Measurements from ENCODE around the gene MYEOV. TPM values are rescaled to one million over a fixed set of nuclear protein-coding genes. Genes with fewer than 3 reads are reported as not detected.

Gene MYEOV
- total and polyA plus RNA-seq, 10 of the 15 experiments (the other 5 are each of a cell fraction or from before 2014, with no cell fraction given): 0.05 to 0.40 (median 0.26) TPM; not detected in 3

DNA sequence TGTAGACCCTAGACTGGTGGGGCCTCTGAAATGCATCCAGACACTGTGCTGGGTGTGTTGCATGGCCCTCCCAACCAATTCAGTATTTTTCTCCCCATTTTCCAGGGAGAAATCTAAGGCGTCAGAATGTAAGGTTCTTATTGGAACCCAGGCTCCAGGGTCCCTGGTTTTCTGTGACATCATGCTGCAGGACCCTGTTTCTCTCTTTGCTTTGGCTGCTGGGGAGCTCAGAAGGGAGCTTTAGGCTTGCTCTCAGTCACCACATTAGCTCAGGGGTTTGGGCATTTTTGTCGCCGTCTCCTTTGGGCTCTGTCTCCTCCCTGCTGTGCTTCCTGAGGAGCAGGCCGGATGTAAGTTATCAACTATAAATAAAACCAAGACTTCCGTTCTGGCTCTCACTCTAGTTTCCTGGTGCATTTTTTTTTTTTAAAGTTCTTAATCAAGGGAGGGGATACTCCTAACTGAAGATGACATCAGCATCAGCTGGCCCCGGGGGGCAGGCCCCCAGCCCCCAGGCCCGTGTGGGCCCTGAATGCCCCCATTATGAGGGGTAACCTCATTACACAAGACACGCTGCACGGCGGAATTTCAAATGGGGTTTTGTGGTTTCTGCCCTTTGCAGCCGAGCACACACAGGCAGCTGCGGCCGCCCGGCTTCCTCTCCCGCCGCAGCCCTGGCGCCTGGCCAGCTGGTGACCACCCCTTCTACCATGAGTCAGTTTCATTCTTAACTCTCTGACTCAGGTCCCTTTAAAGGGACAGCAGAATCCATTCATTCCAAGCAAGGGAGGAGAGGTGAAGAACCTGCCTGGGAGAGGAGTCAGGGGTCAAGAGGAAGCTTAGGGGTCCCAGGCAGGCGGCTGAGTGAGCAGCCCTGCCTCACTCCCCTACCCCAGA, 3.2 kb downstream of the MYEOV start (continued):
- no peak for TF ChIP-seq KDM1A (IDR thresholded peaks at IDR 0.05; ENCODE audit: borderline replicate concordance)
- TF ChIP-seq NR2F1 (conservative IDR thresholded peaks at IDR 0.05): peak; percentile 94
- no peak for TF ChIP-seq CHD4 (IDR thresholded peaks at IDR 0.05)
- TF ChIP-seq POLR2A (IDR thresholded peaks at IDR 0.05; ENCODE audit: low read depth, low read length): no peak
- TF ChIP-seq PAX5 (IDR thresholded peaks at IDR 0.05; ENCODE audit: borderline replicate concordance, low read depth, low read length): peak; percentile 94
- peak; percentile 19; the same call in 1 of the 2 replicates for TF ChIP-seq IRF4 (IDR thresholded peaks at IDR 0.05; ENCODE audit: low read depth, low read length)
- peak; percentile 91 for TF ChIP-seq EED (IDR thresholded peaks at IDR 0.05; ENCODE audit: low read depth)
- TF ChIP-seq SP1 (IDR thresholded peaks at IDR 0.05; ENCODE audit: low read depth, low read length): peak; percentile 82
- TF ChIP-seq, protein P1, sequence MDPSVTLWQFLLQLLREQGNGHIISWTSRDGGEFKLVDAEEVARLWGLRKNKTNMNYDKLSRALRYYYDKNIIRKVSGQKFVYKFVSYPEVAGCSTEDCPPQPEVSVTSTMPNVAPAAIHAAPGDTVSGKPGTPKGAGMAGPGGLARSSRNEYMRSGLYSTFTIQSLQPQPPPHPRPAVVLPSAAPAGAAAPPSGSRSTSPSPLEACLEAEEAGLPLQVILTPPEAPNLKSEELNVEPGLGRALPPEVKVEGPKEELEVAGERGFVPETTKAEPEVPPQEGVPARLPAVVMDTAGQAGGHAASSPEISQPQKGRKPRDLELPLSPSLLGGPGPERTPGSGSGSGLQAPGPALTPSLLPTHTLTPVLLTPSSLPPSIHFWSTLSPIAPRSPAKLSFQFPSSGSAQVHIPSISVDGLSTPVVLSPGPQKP (IDR thresholded peaks at IDR 0.05; ENCODE audit: low read depth, low read length): peak; percentile 39; the same call in 1 of the 2 replicates
- TF ChIP-seq, protein P2, sequence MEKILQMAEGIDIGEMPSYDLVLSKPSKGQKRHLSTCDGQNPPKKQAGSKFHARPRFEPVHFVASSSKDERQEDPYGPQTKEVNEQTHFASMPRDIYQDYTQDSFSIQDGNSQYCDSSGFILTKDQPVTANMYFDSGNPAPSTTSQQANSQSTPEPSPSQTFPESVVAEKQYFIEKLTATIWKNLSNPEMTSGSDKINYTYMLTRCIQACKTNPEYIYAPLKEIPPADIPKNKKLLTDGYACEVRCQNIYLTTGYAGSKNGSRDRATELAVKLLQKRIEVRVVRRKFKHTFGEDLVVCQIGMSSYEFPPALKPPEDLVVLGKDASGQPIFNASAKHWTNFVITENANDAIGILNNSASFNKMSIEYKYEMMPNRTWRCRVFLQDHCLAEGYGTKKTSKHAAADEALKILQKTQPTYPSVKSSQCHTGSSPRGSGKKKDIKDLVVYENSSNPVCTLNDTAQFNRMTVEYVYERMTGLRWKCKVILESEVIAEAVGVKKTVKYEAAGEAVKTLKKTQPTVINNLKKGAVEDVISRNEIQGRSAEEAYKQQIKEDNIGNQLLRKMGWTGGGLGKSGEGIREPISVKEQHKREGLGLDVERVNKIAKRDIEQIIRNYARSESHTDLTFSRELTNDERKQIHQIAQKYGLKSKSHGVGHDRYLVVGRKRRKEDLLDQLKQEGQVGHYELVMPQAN (conservative IDR thresholded peaks at IDR 0.05): no peak; the same call in 1 of the 2 replicates
- TF ChIP-seq, protein P3, sequence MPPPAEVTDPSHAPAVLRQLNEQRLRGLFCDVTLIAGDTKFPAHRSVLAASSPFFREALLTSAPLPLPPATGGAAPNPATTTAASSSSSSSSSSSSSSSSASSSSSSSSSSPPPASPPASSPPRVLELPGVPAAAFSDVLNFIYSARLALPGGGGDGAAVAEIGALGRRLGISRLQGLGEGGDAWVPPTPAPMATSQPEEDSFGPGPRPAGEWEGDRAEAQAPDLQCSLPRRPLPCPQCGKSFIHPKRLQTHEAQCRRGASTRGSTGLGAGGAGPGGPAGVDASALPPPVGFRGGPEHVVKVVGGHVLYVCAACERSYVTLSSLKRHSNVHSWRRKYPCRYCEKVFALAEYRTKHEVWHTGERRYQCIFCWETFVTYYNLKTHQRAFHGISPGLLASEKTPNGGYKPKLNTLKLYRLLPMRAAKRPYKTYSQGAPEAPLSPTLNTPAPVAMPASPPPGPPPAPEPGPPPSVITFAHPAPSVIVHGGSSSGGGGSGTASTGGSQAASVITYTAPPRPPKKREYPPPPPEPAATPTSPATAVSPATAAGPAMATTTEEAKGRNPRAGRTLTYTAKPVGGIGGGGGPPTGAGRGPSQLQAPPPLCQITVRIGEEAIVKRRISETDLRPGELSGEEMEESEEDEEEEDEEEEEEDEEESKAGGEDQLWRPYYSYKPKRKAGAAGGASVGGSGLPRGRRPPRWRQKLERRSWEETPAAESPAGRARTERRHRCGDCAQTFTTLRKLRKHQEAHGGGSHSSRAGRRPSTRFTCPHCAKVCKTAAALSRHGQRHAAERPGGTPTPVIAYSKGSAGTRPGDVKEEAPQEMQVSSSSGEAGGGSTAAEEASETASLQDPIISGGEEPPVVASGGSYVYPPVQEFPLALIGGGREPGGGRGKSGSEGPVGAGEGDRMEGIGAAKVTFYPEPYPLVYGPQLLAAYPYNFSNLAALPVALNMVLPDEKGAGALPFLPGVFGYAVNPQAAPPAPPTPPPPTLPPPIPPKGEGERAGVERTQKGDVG (CRISPR knock-in tag; IDR thresholded peaks at IDR 0.05): no peak
- peak in 1 of 2 experiments; percentile 97; a peak in 2 of 4 replicates for TF ChIP-seq ETV6 (conservative IDR thresholded peaks at IDR 0.05 in 1 of 2, IDR thresholded peaks at IDR 0.05 in 1 of 2; ENCODE audit: borderline replicate concordance in 1 of 2, low read depth in 1 of 2)
- peak; percentile 92 to 93 for TF ChIP-seq IKZF2 (IDR thresholded peaks at IDR 0.05)
- TF ChIP-seq, protein P4, sequence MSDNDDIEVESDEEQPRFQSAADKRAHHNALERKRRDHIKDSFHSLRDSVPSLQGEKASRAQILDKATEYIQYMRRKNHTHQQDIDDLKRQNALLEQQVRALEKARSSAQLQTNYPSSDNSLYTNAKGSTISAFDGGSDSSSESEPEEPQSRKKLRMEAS (IDR thresholded peaks at IDR 0.05; ENCODE audit: low read depth, low read length): 0 out of 2 replicates have a peak, but pooled peaks have one; percentile 11
- TF ChIP-seq BRCA1 (IDR thresholded peaks at IDR 0.05; ENCODE audit: low read depth, low read length): no peak
- TF ChIP-seq STAT1 (conservative IDR thresholded peaks at IDR 0.05): no peak
- peak; percentile 94 for TF ChIP-seq MTA2 (IDR thresholded peaks at IDR 0.05; ENCODE audit: low read depth)
- TF ChIP-seq, protein P5, sequence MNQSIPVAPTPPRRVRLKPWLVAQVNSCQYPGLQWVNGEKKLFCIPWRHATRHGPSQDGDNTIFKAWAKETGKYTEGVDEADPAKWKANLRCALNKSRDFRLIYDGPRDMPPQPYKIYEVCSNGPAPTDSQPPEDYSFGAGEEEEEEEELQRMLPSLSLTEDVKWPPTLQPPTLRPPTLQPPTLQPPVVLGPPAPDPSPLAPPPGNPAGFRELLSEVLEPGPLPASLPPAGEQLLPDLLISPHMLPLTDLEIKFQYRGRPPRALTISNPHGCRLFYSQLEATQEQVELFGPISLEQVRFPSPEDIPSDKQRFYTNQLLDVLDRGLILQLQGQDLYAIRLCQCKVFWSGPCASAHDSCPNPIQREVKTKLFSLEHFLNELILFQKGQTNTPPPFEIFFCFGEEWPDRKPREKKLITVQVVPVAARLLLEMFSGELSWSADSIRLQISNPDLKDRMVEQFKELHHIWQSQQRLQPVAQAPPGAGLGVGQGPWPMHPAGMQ (IDR thresholded peaks at IDR 0.05; ENCODE audit: borderline replicate concordance): peak; percentile 74
- TF ChIP-seq RCOR1 (conservative IDR thresholded peaks at IDR 0.05; ENCODE audit: low read depth, low read length): no peak
- TF ChIP-seq BHLHE40 (IDR thresholded peaks at IDR 0.05; ENCODE audit: borderline replicate concordance in 1 of 2, low read depth in 2 of 2, low read length in 1 of 2): peak; percentile 96 to 97
- peak; percentile 99 for TF ChIP-seq RUNX3 (IDR thresholded peaks at IDR 0.05; ENCODE audit: low read length)
- peak; percentile 77 for TF ChIP-seq GABPA (IDR thresholded peaks at IDR 0.05; ENCODE audit: low read depth)
- TF ChIP-seq JUND (IDR thresholded peaks at IDR 0.05; ENCODE audit: low read depth, low read length): 0 out of 2 replicates have a peak, but pooled peaks have one; percentile 23
